ENCODE measurements around the gene CSNK1D.
A peak's percentile ranks its signal among the peaks of the same experiment; 100 is the strongest.

GRCh38 chr17:82270651-82271050 lies 2.8 kb downstream of the CSNK1D start:
- TF ChIP-seq POLR2AphosphoS5 (IDR thresholded peaks at IDR 0.05; ENCODE audit: low read depth, low read length) (peak; percentile 48; the same call in 1 of the 2 replicates), POLR2A (IDR thresholded peaks at IDR 0.05; ENCODE audit: low read depth, low read length) (peak; percentile 27; the same call in 1 of the 2 replicates), TAF1 (IDR thresholded peaks at IDR 0.05; ENCODE audit: low read depth, low read length) (no peak), SPI1 (IDR thresholded peaks at IDR 0.05; ENCODE audit: low read depth, low read length) (no peak), PAX5 (IDR thresholded peaks at IDR 0.05; ENCODE audit: insufficient read depth, low read length, severe bottlenecking) (no peak)

All from GM12891 (cell line).